ENCODE data around the gene CARD11.

DNA sequence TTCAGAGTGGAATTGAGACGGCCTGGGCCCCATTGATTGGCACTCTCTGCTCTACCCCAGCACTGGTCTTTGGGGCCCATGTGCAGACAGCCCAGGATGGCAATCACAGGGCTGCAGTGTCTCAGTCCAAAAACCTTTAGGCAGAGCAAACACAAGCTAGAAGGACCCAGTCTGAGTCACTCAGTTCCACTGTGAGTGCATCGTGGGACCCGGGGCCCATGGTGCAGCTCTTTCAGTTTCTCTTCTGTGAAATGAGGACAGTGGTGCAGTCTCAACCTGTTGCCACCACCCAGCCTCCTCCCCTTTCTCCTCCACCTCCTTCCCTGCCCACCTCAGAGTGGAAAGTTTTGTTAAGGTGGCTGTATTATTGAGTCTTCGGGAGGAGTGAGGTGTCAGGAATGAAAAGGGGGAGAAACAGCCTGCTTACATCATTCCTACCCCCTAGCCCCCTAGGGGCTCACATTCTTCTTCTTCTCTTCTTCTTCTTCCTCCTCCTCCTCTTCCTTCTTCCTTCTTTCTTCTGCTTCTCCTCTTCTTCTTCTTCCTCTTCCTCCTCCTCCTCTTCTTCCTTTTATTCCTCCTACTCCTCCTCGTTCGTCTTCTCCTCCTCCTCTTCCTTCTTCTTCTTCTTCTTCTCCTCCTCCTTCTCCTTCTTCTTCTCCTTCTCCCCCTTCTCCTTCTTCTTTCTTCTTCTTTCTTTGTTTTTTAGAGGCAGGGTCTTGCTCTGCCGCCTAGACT lies 19.5 kb upstream of the CARD11 start:
- TF ChIP-seq POLR2A (IDR thresholded peaks at IDR 0.05; ENCODE audit: low read length) (no peak), GATA1 (IDR thresholded peaks at IDR 0.05; ENCODE audit: low read depth, low read length) (no peak)
